ENCODE measurements around the gene STRIP2. TPM values are rescaled to one million over a fixed set of nuclear protein-coding genes. Genes with fewer than 3 reads are reported as not detected.

STRIP2 gene
- 1 to 10 TPM; 1.9 to 4.7 TPM for total RNA-seq

GRCh38 chr7:129433847-129434674 is at the start of gene STRIP2:
TSS of gene STRIP2 (plus strand) at chr7:129434432. CDS start at chr7:129434473, 41 bp downstream.
- Histone ChIP-seq H3K27ac (peak within 1 kb of the TSS; percentile 5), H3K36me3 (no peaks in the 10 kb centered on the region), H3K9me3 (no peaks in the 10 kb centered on the region), H3K27me3 (no peaks in the 10 kb centered on the region), H3K4me3 (peak within 1 kb of the TSS; percentile 97), H3K4me1 (no peaks in the 10 kb centered on the region), H3K9ac (ENCODE audit: low read depth in 2 of 2, low read length in 2 of 2) (peak within 1 kb of the TSS; percentile 67 to 73)
- no peak for TF ChIP-seq CTCF (IDR thresholded peaks at IDR 0.05)
- peak; percentile 96 for DNase-seq
- intact Hi-C loops (cut with DNase I): no loop called here

GRCh38 chr7:129385116-129385515 is 49.1 kb upstream of the STRIP2 start:
- DNase-seq: no peak
- Histone ChIP-seq H3K4me3 (no peak overlapping the region), H3K9me3 (no peaks in the 10 kb centered on the region), H3K36me3 (peaks cover 6% of the 10 kb centered on the region), H3K4me1 (no peaks in the 10 kb centered on the region), H3K27me3 (no peaks in the 10 kb centered on the region), H3K9ac (ENCODE audit: low read depth in 2 of 2, low read length in 2 of 2) (no peak overlapping the region), H3K27ac (no peak overlapping the region)
- TF ChIP-seq CTCF (IDR thresholded peaks at IDR 0.05): no peak
- intact Hi-C loops (cut with DNase I): no loop called here

- DNase-seq: no peak
- Histone ChIP-seq H3K9ac (ENCODE audit: low read depth in 2 of 2, low read length in 2 of 2) (no peak overlapping the region), H3K9me3 (no peaks in the 10 kb centered on the region), H3K4me3 (no peak overlapping the region), H3K27ac (no peak overlapping the region), H3K36me3 (peaks cover 5% of the 10 kb centered on the region), H3K4me1 (no peaks in the 10 kb centered on the region), H3K27me3 (no peaks in the 10 kb centered on the region)
- TF ChIP-seq CTCF (IDR thresholded peaks at IDR 0.05): no peak
- intact Hi-C loops (cut with DNase I): no loop called here
These were observed 48.6 kb upstream of the STRIP2 start for GRCh38 chr7:129385598-129385997.

- H3K27ac ChIP-seq: no peak overlapping the region
- no peaks in the 10 kb centered on the region for H3K36me3 ChIP-seq
- no peak overlapping the region for H3K4me3 ChIP-seq
- no peaks in the 10 kb centered on the region for H3K4me1 ChIP-seq
- no peak for TF ChIP-seq CTCF (IDR thresholded peaks at IDR 0.05)
- H3K27me3 ChIP-seq: no peaks in the 10 kb centered on the region
- intact Hi-C loops (cut with DNase I): no loop called here
- H3K9me3 ChIP-seq: no peaks in the 10 kb centered on the region
- H3K9ac ChIP-seq (ENCODE audit: low read depth in 2 of 2, low read length in 2 of 2): no peak overlapping the region
- DNase-seq: no peak
These were observed 47.7 kb upstream of the STRIP2 start for GRCh38 chr7:129386506-129386905.

GRCh38 chr7:129387537-129387936 is 46.7 kb upstream of the STRIP2 start:
- Histone ChIP-seq H3K4me3 (no peak overlapping the region), H3K27me3 (no peaks in the 10 kb centered on the region), H3K4me1 (no peaks in the 10 kb centered on the region), H3K9me3 (no peaks in the 10 kb centered on the region), H3K27ac (no peak overlapping the region), H3K9ac (ENCODE audit: low read depth in 2 of 2, low read length in 2 of 2) (no peak overlapping the region), H3K36me3 (no peaks in the 10 kb centered on the region)
- TF ChIP-seq CTCF (IDR thresholded peaks at IDR 0.05): no peak
- no peak for DNase-seq
- intact Hi-C loops (cut with DNase I): no loop called here

Measured in colonic mucosa (tissue), 4 donors.